ENCODE data around the gene DEPDC5.

DNA sequence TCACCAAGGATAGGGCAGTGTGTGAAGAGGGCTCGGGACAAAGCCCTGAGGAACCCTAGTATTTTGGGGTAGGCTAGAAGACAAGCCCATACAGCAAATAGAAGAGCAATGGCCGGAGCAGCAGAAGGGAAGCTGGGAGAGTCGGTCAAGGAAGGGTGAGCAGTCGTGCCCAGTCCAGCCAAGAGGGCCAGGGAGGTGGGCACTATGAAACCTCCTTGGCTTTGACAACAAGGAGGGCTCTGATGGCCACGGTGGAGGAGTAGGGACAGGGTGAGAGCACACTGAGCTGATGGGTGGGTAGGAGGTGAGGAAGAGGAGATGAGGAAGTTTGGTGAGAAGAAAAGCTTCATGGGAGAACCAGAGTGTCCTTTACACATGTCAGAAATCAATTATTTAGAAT is 188.3 kb downstream of the DEPDC5 start:
- TF ChIP-seq CTCF (conservative IDR thresholded peaks at IDR 0.05) (no peak), ZFX (IDR thresholded peaks at IDR 0.05) (no peak)

All from C4-2B (cell line).